Endodermal cell (in vitro differentiated cells): Measurements from ENCODE around the gene SCAF8. TPM values are rescaled to one million over a fixed set of nuclear protein-coding genes. Genes with fewer than 3 reads are reported as not detected.

ENCODE experiments used
- DNase-seq: peaks from one replicate; pipeline ENCODE4 v3.0.0-alpha.2; 2017
- H3K27ac ChIP-seq: 2 replicates; pipeline ENCODE4 v1.5.1; 2013; ENCODE audit warnings: mild to moderate bottlenecking, low read depth, low read length, moderate library complexity
- H3K27me3 ChIP-seq: 2 replicates; pipeline ENCODE4 v1.6.1; 2013; ENCODE audit warnings: mild to moderate bottlenecking, low read length, moderate library complexity; ENCODE audit not compliant: insufficient read depth, control insufficient read depth, poor library complexity, severe bottlenecking
- H3K36me3 ChIP-seq: 2 replicates; pipeline ENCODE4 v1.7.0; 2013; ENCODE audit warnings: mild to moderate bottlenecking, low read length, moderate library complexity; ENCODE audit not compliant: control insufficient read depth, insufficient read depth
- H3K4me1 ChIP-seq: one replicate; pipeline ENCODE4 v1.7.0; 2013; ENCODE audit warnings: low read length; ENCODE audit not compliant: control insufficient read depth, insufficient read depth
- H3K4me3 ChIP-seq: 2 replicates; pipeline ENCODE4 v1.5.1; 2013; ENCODE audit warnings: mild to moderate bottlenecking, low read length, moderate library complexity
- H3K9ac ChIP-seq: 2 replicates; pipeline ENCODE4 v1.6.1; 2013; ENCODE audit warnings: mild to moderate bottlenecking, low read length, moderate library complexity; ENCODE audit not compliant: poor library complexity, severe bottlenecking; ENCODE audit errors: extremely low read depth
- H3K9me3 ChIP-seq: 2 replicates; pipeline ENCODE4 v1.6.1; 2013; ENCODE audit warnings: mild to moderate bottlenecking, low read length, moderate library complexity; ENCODE audit not compliant: control insufficient read depth
- H3K27ac Mint-ChIP-seq: 2 replicates; pipeline ENCODE4 v1.8.0; 2020; ENCODE audit warnings: mixed read lengths
- H3K27me3 Mint-ChIP-seq: 2 replicates; pipeline ENCODE4 v1.8.0; 2021; ENCODE audit warnings: mild to moderate bottlenecking, mixed read lengths; ENCODE audit not compliant: insufficient read depth
- H3K36me3 Mint-ChIP-seq: 2 replicates; pipeline ENCODE4 v1.8.0; 2020; ENCODE audit warnings: low read depth, mixed read lengths
- H3K4me1 Mint-ChIP-seq: 2 replicates; pipeline ENCODE4 v1.8.0; 2020; ENCODE audit warnings: mixed read lengths
- H3K4me3 Mint-ChIP-seq: 2 replicates; pipeline ENCODE4 v1.8.0; 2020; ENCODE audit warnings: mild to moderate bottlenecking, moderate library complexity, mixed read lengths
- H3K9me3 Mint-ChIP-seq: 2 replicates; pipeline ENCODE4 v1.8.0; 2020; ENCODE audit warnings: mild to moderate bottlenecking, mixed read lengths
- CTCF ChIP-seq: fragments of 200-600 bp; sonication (generic); conservative IDR thresholded peaks from 2 replicates; pipeline ENCODE4 v1.5.0; 2021; ENCODE audit warnings: antibody characterized with exemption, mild to moderate bottlenecking
- WGBS, 2 experiments: methylation state at CpG; one replicate each; pipeline versions ENCODE4 v1.1.5 to v1.1.7; 2013; ENCODE audit warnings: missing lambda C conversion rate in 2 of 2, mixed read lengths in 1 of 2; ENCODE audit not compliant: insufficient coverage in 1 of 2, insufficient read length in 1 of 2; 5-methylcytosine and 5-hydroxymethylcytosine counted together
- total RNA-seq, 2 donors: library from RNA; stranded (reverse); fragmentation: NEBNext Ultra II Directional in 1 of 2; extraction: Animal tissue kit (Norgen Biotek cat#: 25700) in 1 of 2; gene quantifications; 2 replicates in 1 of 2; 3 replicates in 1 of 2; pipeline ENCODE4 v1.2.1, GENCODE V29; 2021

Gene SCAF8
- total RNA-seq, 2 donors from 2014 or later: 49.7 to 56.2 TPM

DNA sequence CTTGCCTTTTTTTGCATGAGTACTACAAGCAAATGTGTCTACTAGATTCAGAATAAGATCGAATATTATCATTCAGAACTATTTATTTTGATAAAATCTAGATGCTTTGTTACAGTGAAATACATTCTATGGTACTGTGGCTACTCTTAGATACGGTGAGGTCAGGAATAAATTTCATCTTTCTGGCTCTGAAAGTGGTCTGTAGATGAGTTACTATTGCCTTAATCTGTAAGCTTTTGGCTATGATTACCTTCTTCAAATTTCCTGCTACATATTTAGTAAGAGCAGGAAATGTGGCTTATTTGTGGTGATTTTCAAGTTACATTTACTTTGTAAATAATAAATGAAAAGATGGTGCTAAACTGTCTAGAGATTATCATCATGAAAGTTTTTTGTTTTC, 50.0 kb downstream of the SCAF8 start:
- no peak overlapping the region for H3K4me3 Mint-ChIP-seq
- H3K27me3 ChIP-seq: no peaks in the 10 kb centered on the region
- H3K4me3 ChIP-seq: no peak overlapping the region
- H3K9me3 Mint-ChIP-seq: no peaks in the 10 kb centered on the region
- H3K36me3 Mint-ChIP-seq: peaks cover 42% of the 10 kb centered on the region
- TF ChIP-seq CTCF: no peak
- H3K9me3 ChIP-seq: no peaks in the 10 kb centered on the region
- H3K27ac ChIP-seq: no peak overlapping the region
- no peak overlapping the region for H3K27ac Mint-ChIP-seq
- 98% methylated on average over 2 of the region's 2 CpGs; no CpG with 5 or more reads in 1 of the 2 experiments for WGBS, 2 experiments
- no peaks in the 10 kb centered on the region for H3K4me1 ChIP-seq
- H3K9ac ChIP-seq: no peak overlapping the region
- H3K4me1 Mint-ChIP-seq: peaks cover 4% of the 10 kb centered on the region
- H3K36me3 ChIP-seq: peaks cover 62% of the 10 kb centered on the region
- no peaks in the 10 kb centered on the region for H3K27me3 Mint-ChIP-seq
- no peak for DNase-seq

DNA sequence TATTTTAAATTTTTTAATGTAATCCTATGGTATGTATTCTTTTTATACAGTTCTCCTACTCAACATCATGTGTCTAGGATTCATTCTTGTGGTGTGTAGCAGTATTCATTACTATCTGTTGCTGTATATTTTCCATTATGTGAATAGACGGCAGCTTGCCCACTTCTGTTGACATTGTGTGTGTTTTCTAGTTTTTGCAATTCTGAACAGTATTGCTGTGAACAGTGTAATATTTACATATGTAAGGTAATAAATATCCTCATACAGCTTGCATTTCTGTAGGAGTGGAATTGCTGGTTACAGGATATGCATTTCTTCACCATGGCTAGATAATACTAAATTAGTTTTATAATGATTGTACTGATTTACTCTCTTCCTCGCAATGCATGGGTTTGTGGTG, 51.9 kb downstream of the SCAF8 start:
- TF ChIP-seq CTCF: no peak
- H3K9me3 Mint-ChIP-seq: no peaks in the 10 kb centered on the region
- WGBS, 2 experiments: 96% methylated on average over 2 of the region's 2 CpGs; no CpG with 5 or more reads in 1 of the 2 experiments

GRCh38 chr6:154786144-154786868, 53.1 kb downstream of the SCAF8 start:
- H3K4me1 Mint-ChIP-seq: peaks cover 4% of the 10 kb centered on the region
- 97 to 100% methylated on average over 5 to 9 of the region's 9 CpGs for WGBS, 2 experiments
- peak overlapping the region; percentile 64 for H3K27ac Mint-ChIP-seq
- H3K27me3 ChIP-seq: no peaks in the 10 kb centered on the region
- H3K4me3 ChIP-seq: no peak overlapping the region
- H3K27ac ChIP-seq: no peak overlapping the region
- H3K9me3 Mint-ChIP-seq: no peaks in the 10 kb centered on the region
- H3K9ac ChIP-seq: no peak overlapping the region
- H3K4me1 ChIP-seq: no peaks in the 10 kb centered on the region
- no peaks in the 10 kb centered on the region for H3K27me3 Mint-ChIP-seq
- no peak overlapping the region for H3K4me3 Mint-ChIP-seq
- H3K9me3 ChIP-seq: peaks cover 4% of the 10 kb centered on the region
- no peak for DNase-seq
- peaks cover 39% of the 10 kb centered on the region for H3K36me3 Mint-ChIP-seq
- peaks cover 65% of the 10 kb centered on the region for H3K36me3 ChIP-seq
- TF ChIP-seq CTCF: no peak

More for the DNA sequence above, 51.9 kb downstream of the SCAF8 start:
- H3K36me3 ChIP-seq: peaks cover 65% of the 10 kb centered on the region
- H3K27ac ChIP-seq: no peak overlapping the region
- peaks cover 4% of the 10 kb centered on the region for H3K4me1 Mint-ChIP-seq
- H3K9ac ChIP-seq: no peak overlapping the region
- no peaks in the 10 kb centered on the region for H3K27me3 Mint-ChIP-seq
- H3K27me3 ChIP-seq: no peaks in the 10 kb centered on the region
- peaks cover 43% of the 10 kb centered on the region for H3K36me3 Mint-ChIP-seq
- no peaks in the 10 kb centered on the region for H3K4me1 ChIP-seq
- DNase-seq: no peak
- H3K27ac Mint-ChIP-seq: no peak overlapping the region
- H3K4me3 Mint-ChIP-seq: no peak overlapping the region
- peaks cover 4% of the 10 kb centered on the region for H3K9me3 ChIP-seq
- no peak overlapping the region for H3K4me3 ChIP-seq
